ENCODE data around the gene DGCR8. TPM values are rescaled to one million over a fixed set of nuclear protein-coding genes. Genes with fewer than 3 reads are reported as not detected.

DGCR8 gene
- total RNA-seq, 1 donor from 2014 or later: 73.2 TPM

DNA sequence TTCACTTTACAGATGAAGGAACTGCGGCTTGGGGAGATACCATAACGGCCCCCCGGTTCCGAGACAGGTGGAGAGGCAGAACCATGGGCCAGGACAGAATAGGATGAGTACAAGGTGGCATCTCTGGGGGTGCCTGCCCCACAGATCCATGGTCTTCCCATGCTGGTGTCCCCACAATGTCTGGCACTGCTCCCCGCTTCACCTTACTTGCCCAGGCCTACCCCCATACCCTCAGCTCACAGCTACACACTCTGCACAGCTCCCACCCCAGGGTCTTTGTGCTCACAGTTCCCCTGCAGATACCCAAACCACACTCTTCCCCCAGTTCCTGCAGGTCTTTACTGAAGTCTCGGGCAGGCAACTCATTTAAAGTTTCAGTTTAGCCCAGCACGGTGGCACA lies 11.4 kb upstream of the DGCR8 start:
- Mint-ChIP-seq H3K4me1 (no peaks in the 10 kb centered on the region), H3K27me3 (no peaks in the 10 kb centered on the region), H3K27ac (no peak overlapping the region), H3K9me3 (no peaks in the 10 kb centered on the region), H3K36me3 (ENCODE audit: low read depth) (no peaks in the 10 kb centered on the region), H3K4me3 (no peak overlapping the region)
- no peak for DNase-seq
- intact Hi-C loops (cut with micrococcal nuclease): no loop called here

DNA sequence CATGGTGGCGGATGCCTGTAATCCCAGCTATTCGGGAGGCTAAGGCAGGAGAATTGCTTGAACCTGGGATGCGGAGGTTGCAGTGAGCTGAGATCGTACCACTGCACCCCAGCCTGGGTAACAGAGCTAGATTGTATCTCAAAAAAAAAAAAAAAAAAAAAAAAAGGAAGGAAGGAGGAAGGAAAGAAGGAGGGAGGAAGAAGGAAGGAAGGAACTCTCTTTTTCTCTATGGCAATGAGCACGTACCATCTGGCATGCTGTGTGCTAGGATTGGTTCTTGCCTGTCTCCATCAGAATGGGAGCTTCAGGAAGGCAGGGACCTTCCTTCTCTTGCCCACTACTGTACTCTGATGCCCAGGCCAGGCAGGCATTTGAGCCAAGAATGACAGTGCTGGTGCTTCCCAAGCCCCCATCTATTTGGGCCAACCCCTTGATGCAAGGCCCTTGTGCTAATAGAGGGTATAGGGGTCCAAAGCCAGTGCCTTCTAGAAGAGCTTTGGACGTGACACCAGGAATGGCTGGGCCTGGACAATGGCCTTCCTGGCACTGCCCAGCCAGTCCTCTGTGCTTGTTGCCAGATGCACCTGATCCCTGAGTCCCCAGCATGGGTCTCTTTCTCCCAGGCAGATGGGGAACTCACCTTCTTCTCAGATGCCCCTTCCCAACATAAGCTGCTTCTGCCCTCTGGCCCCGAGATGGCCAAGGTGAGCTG lies 10.6 kb upstream of the DGCR8 start:
- H3K4me1 Mint-ChIP-seq: no peaks in the 10 kb centered on the region
- no peak overlapping the region for H3K4me3 Mint-ChIP-seq
- no peak for DNase-seq
- no peaks in the 10 kb centered on the region for H3K27me3 Mint-ChIP-seq
- H3K9me3 Mint-ChIP-seq: no peaks in the 10 kb centered on the region
- H3K36me3 Mint-ChIP-seq (ENCODE audit: low read depth): no peaks in the 10 kb centered on the region
- no peak overlapping the region for H3K27ac Mint-ChIP-seq
- intact Hi-C loops (cut with micrococcal nuclease): no loop called here

DNA sequence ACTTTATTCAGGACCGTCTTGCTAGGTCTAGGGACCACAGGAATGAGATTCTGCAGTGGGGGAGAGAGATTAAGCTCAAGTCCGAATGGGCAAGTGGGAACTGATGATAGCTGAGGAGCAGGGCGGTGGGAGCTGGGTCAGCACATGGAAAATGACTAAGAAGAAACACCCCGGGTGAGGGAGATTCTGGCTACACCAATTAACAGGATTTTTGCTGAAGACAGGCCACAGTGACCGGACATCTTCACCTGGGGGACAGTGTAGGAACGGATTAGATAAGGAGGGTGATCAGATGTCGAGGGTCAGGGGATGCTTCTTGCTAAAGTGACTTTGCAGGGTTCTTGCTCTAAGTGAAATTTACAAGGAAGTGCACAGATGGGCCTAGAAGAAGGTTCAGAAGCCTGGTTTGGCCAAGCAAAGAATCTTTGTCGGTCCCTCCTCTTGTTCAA lies 8.5 kb upstream of the DGCR8 start:
- Mint-ChIP-seq H3K36me3 (ENCODE audit: low read depth) (no peaks in the 10 kb centered on the region), H3K9me3 (no peaks in the 10 kb centered on the region), H3K27me3 (no peaks in the 10 kb centered on the region), H3K4me3 (no peak overlapping the region), H3K27ac (no peak overlapping the region), H3K4me1 (no peaks in the 10 kb centered on the region)
- DNase-seq: no peak
- intact Hi-C loops (cut with micrococcal nuclease): no loop called here

DNA sequence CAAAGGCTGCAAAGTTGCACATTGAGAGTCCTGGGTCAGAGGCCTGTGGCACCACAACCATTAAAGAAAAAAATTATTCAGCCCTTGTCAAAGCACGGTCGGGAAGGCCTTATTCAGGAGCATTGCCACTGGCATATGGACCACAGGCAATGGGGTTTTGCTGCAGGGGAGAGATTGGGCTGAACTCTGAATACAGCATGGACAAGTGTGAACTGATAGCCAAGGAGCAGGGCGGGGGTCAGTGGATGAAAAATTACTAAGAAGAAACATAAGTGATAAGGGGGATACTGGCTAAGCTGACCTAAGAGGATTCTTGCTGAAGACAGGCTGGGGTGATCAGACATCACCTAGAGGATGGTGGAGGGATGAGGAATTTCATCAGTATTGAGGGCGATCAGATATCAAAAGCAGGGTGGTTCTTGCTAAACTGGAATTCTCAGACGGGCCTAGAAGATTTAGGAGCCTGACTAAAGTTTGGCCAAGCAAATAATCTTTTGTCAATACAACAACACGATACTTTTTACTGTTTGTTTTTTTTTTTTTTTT lies 3.3 kb upstream of the DGCR8 start:
- no peaks in the 10 kb centered on the region for H3K9me3 Mint-ChIP-seq
- no peak for DNase-seq
- H3K4me1 Mint-ChIP-seq: peaks cover 10% of the 10 kb centered on the region
- H3K27ac Mint-ChIP-seq: no peak overlapping the region
- H3K4me3 Mint-ChIP-seq: no peak overlapping the region
- H3K36me3 Mint-ChIP-seq (ENCODE audit: low read depth): peaks cover 8% of the 10 kb centered on the region
- no peaks in the 10 kb centered on the region for H3K27me3 Mint-ChIP-seq
- intact Hi-C loops (cut with micrococcal nuclease): no loop called here

DNA sequence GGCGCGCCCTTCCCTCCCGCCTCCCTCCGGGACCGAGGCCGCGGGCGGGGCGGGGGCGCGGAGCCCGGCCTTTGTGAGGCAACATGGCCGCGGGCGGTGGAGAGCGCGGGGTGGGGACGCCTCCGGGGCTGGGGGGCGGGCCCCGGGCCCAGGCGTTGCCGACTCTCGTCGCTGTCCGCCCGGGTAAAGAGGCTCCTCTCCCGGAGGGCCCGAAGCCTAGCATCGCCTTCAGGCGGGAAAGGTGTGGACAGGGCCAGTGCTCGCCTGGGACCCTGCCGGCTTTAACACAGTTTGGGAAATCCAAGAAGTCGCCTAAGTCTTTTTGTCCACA lies 369 bp downstream of the DGCR8 start:
- intact Hi-C loops (cut with micrococcal nuclease): loop anchor here (1.0 to 5.0 kb wide), 4 partner anchors 20 to 108 kb away; partner anchors contain the start of genes TANGO2 and TRMT2A
- Mint-ChIP-seq H3K36me3 (ENCODE audit: low read depth) (peaks cover 10% of the 10 kb centered on the region), H3K4me1 (peaks cover 33% of the 10 kb centered on the region), H3K27ac (peak overlapping the region; percentile 79), H3K4me3 (peak overlapping the region; percentile 91), H3K27me3 (no peaks in the 10 kb centered on the region), H3K9me3 (no peaks in the 10 kb centered on the region)
- peak; percentile 93 for DNase-seq

DNA sequence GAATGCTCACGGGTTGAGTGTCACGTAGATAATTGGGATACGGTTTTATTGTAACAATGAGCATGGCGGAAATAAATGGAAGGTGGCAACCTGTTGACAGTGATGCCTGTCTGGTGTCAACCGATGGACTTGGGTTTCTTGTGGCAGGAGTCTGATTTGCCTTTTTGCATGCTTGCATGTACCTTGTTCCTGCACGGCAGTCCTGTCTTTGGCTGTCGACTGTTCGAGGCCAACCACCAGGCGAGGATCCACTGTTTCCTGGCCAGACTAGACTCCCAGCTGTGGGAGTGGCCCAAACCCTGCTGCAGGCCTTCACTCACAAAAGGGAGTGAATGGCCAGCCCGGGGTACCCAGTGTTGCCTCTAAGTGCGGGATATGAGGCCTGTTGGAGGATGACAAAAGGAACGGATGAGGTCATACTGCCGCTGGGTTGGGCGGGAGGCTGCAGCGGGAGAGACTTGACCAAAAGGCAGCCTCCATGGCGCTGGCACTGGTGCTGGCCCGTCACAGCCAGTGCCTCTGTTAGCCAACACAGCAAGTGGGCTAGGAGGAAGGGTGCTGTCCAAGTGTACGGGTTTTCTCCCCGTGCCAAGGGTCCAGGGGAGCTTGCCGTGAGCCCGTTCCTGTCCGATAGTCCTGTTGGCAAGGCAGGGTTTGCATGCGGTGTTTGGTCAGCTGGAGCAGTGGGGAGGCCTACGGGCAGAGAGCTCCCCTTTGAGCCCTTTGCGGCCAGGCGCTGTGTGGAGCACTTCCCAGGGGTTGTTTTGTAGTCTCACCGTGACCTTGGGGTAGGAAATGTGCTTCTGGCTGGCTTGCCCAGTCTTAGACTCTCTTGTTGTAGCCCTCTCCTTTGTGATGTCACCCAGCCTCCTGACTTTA lies 974 bp downstream of the DGCR8 start:
- Mint-ChIP-seq H3K9me3 (no peaks in the 10 kb centered on the region), H3K27me3 (no peaks in the 10 kb centered on the region), H3K27ac (peak overlapping the region; percentile 79), H3K4me1 (peaks cover 33% of the 10 kb centered on the region), H3K4me3 (peak overlapping the region; percentile 91), H3K36me3 (ENCODE audit: low read depth) (peaks cover 13% of the 10 kb centered on the region)
- intact Hi-C loops (cut with micrococcal nuclease): loop anchor here (1.0 to 5.0 kb wide), 4 partner anchors 19 to 109 kb away; partner anchors contain the start of genes TANGO2 and TRMT2A
- DNase-seq: no peak

DNA sequence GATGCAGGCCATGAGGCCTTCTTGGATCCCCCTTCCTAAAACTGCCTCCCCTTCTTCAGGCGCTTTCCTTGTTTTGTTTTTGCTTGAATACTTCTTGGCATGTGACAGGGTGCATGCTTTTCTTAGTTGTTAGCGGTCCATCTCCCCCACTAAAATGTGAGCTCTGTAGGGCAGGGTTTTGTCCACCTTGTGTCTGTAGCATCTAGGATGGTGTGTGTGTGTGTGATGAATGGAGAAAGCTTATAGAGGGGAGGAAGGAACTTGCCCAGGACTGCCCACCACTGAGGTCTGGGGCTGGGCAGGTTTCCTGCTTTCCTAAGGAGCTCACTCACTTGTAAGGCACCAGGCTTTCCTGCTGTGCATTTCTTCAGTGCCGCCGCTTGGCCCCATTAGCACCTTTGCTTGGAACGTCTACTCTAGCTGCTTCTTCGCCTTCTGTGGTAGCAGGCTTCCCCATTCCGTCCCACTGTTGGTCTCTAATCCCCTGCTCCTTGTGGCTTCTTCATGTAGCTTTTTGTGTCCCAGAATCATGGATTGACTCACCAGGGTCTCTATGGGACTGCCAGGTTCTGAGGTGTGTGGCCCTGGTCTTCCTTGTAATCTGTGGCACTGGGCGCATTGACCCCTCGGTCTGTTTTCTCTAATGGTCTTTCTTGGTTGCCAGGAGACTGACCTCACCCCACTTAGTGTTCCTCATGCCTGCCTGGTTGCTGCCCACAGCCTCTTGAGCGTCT lies 3.3 kb downstream of the DGCR8 start:
- no peaks in the 10 kb centered on the region for H3K27me3 Mint-ChIP-seq
- peak overlapping the region; percentile 4 for H3K27ac Mint-ChIP-seq
- intact Hi-C loops (cut with micrococcal nuclease): loop anchor here (5.0 kb wide), 1 partner anchor 111 kb away; no protein-coding TSS in a partner anchor
- H3K36me3 Mint-ChIP-seq (ENCODE audit: low read depth): peaks cover 32% of the 10 kb centered on the region
- peaks cover 33% of the 10 kb centered on the region for H3K4me1 Mint-ChIP-seq
- H3K9me3 Mint-ChIP-seq: no peaks in the 10 kb centered on the region
- no peak for DNase-seq
- peak overlapping the region; percentile 3 for H3K4me3 Mint-ChIP-seq

DNA sequence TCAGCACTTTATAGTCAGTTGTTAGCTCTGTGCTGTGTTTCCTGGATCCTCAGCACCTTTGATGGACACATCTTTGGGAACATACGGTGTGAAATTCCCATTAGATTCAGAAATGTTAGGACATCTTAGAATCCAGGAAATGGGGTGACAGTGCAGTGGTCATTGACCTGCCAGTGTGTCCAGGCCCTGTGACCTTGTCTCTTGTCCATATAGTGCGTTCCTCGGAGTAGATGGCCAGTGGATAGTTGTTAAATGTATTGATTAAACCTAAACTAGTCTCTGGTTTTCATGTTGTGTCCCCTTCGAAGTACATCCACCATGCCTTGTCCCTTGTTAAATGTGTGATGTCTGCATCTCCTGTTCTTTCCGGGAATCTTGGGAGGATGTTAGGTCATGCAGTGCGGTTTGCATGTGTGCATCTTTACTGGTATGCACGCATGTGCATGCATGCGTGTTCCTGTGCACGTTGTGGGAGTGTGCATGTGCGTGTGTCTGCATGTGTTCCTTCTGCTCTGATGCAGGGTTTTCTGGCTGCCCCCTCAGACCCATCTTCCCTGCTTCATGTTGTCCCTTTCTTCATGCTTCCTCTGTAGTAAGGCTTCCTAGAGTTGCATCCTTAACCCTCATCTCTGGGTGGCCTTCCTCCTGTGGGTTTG lies 4.0 kb downstream of the DGCR8 start:
- H3K27me3 Mint-ChIP-seq: no peaks in the 10 kb centered on the region
- H3K9me3 Mint-ChIP-seq: no peaks in the 10 kb centered on the region
- intact Hi-C loops (cut with micrococcal nuclease): loop anchor here (5.0 kb wide), 1 partner anchor 112 kb away; no protein-coding TSS in a partner anchor
- peaks cover 36% of the 10 kb centered on the region for H3K36me3 Mint-ChIP-seq (ENCODE audit: low read depth)
- peak overlapping the region; percentile 65 for H3K27ac Mint-ChIP-seq
- no peak for DNase-seq
- peaks cover 33% of the 10 kb centered on the region for H3K4me1 Mint-ChIP-seq
- H3K4me3 Mint-ChIP-seq: no peak overlapping the region

DNA sequence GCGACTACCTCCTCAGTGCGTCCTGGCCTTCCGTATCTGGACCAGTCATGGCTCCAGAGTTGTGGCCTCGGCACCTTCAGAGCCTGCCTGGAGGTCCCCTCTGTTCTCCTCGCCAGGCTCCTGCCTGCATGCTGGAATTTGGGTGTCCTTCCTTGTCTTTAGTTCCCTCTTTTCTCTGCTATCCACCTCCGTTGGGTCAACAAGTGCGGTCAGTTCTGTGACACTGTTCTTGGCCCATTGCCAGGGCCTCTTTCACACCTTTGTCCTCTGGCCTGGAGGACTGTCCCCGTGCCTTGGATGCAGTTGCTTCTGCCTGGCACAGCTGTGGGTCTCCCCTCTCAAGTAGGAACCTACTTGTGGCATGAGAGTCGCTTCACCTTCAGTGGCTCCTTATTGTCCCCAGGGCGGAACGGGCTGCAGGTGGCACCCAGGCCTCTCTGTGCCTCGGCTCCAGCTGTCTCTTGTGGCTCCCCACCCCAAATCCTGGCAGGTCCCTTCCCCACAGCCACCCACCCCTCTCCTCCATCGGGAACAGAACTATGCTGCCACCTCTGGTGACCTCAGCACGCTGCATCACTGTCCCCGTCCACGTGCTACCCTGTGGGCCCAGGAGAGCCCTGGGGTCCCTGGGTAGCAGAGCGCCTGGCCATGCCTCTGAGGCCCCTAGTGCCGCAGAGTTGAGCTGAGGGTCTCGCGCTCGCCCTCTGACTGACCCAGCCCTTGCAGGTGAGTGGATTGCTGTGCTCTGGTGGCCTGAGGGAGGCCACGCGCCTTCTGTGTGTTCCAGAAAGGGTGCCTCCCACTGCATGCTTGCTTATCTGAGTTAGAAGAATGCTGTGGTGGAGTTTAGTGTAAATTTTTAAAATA lies 4.7 kb downstream of the DGCR8 start:
- peaks cover 33% of the 10 kb centered on the region for H3K4me1 Mint-ChIP-seq
- no peak overlapping the region for H3K4me3 Mint-ChIP-seq
- H3K27me3 Mint-ChIP-seq: no peaks in the 10 kb centered on the region
- DNase-seq: peak; percentile 71
- no peaks in the 10 kb centered on the region for H3K9me3 Mint-ChIP-seq
- peaks cover 43% of the 10 kb centered on the region for H3K36me3 Mint-ChIP-seq (ENCODE audit: low read depth)
- intact Hi-C loops (cut with micrococcal nuclease): loop anchor here (5.0 kb wide), 1 partner anchor 112 kb away; no protein-coding TSS in a partner anchor
- H3K27ac Mint-ChIP-seq: peak overlapping the region; percentile 65

DNA sequence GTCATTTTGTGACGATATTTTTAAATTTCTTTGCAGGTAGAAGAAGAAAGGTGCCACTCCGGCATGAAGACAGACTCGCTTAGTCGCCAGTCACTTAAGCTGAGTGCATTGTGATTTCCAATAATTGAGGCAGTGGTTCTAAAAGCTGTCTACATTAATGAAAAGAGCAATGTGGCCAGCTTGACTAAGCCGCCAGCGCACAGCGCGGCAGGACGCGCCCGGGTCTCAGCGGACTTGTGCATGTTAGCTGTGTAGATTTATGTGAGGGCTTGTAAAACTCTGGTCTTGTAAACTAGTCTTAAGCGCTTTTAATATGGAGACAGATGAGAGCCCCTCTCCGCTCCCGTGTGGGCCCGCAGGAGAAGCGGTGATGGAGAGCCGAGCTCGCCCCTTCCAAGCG lies 5.6 kb downstream of the DGCR8 start:
- Mint-ChIP-seq H3K4me1 (peaks cover 33% of the 10 kb centered on the region), H3K4me3 (no peak overlapping the region), H3K27ac (no peak overlapping the region), H3K27me3 (no peaks in the 10 kb centered on the region), H3K36me3 (ENCODE audit: low read depth) (peaks cover 49% of the 10 kb centered on the region), H3K9me3 (no peaks in the 10 kb centered on the region)
- intact Hi-C loops (cut with micrococcal nuclease): no loop called here
- no peak for DNase-seq

DNA sequence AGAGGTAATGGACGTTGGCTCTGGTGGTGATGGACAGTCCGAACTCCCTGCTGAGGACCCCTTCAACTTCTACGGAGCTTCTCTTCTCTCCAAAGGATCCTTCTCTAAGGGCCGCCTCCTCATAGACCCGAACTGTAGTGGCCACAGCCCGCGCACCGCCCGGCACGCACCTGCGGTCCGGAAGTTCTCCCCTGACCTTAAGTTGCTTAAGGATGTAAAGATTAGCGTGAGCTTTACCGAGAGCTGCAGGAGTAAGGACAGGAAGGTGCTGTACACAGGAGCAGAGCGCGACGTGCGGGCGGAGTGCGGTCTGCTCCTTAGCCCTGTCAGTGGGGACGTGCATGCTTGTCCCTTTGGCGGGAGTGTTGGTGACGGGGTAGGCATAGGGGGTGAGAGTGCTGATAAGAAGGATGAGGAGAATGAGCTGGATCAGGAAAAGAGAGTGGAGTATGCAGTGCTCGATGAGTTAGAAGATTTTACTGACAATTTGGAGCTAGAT lies 6.1 kb downstream of the DGCR8 start:
- no peak overlapping the region for H3K27ac Mint-ChIP-seq
- H3K4me3 Mint-ChIP-seq: no peak overlapping the region
- no peaks in the 10 kb centered on the region for H3K27me3 Mint-ChIP-seq
- H3K36me3 Mint-ChIP-seq (ENCODE audit: low read depth): peaks cover 48% of the 10 kb centered on the region
- intact Hi-C loops (cut with micrococcal nuclease): no loop called here
- peaks cover 28% of the 10 kb centered on the region for H3K4me1 Mint-ChIP-seq
- DNase-seq: no peak
- H3K9me3 Mint-ChIP-seq: no peaks in the 10 kb centered on the region

DNA sequence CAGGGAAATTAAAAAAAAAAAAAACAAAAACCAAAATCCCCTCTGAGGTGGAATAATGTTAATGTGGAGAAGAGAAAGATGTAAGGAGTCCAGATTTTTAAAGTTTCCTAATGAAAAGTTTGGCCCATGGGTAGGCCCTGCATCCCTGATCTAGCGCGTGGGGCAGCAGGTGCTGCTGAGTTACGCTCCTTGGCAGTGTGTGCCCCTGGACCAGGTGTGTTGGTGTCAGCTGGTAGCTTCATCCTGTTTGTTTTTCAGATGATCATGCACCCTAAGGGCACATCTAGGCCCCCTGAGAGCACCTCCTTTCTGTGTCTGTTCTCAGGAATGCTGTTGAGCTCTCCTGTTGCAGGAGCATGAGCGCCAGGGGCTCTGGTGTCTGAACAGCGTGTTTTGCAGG lies 6.7 kb downstream of the DGCR8 start:
- Mint-ChIP-seq H3K9me3 (no peaks in the 10 kb centered on the region), H3K4me1 (peaks cover 22% of the 10 kb centered on the region), H3K27ac (no peak overlapping the region), H3K27me3 (no peaks in the 10 kb centered on the region), H3K36me3 (ENCODE audit: low read depth) (peaks cover 51% of the 10 kb centered on the region), H3K4me3 (no peak overlapping the region)
- no peak for DNase-seq
- intact Hi-C loops (cut with micrococcal nuclease): no loop called here

All from activated CD4-positive, alpha-beta T cell treated with anti-CD3 and anti-CD28 coated beads, Interleukin-2, amount 10 ng/mL, durations not matched to agents 24 days and 14 days (primary cell).